GM19463 (cell line): ENCODE results near the gene NDFIP2.

ENCODE experiments used
- ATAC-seq: cut with Tn5 transposase; IDR thresholded peaks from one replicate; pipeline ENCODE4 v1.9.1; 2021; ENCODE audit warnings: mild to moderate bottlenecking, moderate library complexity; ENCODE audit not compliant: unreplicated experiment

NDFIP2 gene

GRCh38 chr13:79480954-79481684, at the start of gene NDFIP2:
Gene NDFIP2, plus strand, starts transcription at chr13:79481155. Its CDS starts 49 bp downstream, at chr13:79481204.
- ATAC-seq: peak; percentile 85

- ATAC-seq: no peak
These were observed 48.9 kb upstream of the NDFIP2 start for GRCh38 chr13:79432086-79432485.

GRCh38 chr13:79432992-79433391, 48.0 kb upstream of the NDFIP2 start:
- no peak for ATAC-seq

GRCh38 chr13:79434556-79434955, 46.4 kb upstream of the NDFIP2 start:
- ATAC-seq: no peak

GRCh38 chr13:79435561-79435990, 45.4 kb upstream of the NDFIP2 start:
- no peak for ATAC-seq

GRCh38 chr13:79439275-79439674, 41.7 kb upstream of the NDFIP2 start:
- no peak for ATAC-seq

- ATAC-seq: no peak
These were observed 39.9 kb upstream of the NDFIP2 start for GRCh38 chr13:79440958-79441528.

- ATAC-seq: no peak
These were observed 38.7 kb upstream of the NDFIP2 start for GRCh38 chr13:79442221-79442620.

- ATAC-seq: no peak
These were observed 38.2 kb upstream of the NDFIP2 start for GRCh38 chr13:79442706-79443105.

- ATAC-seq: no peak
These were observed 34.8 kb upstream of the NDFIP2 start for GRCh38 chr13:79445968-79446645.

- no peak for ATAC-seq
These were observed 33.8 kb upstream of the NDFIP2 start for GRCh38 chr13:79447141-79447540.

- no peak for ATAC-seq
These were observed 33.2 kb upstream of the NDFIP2 start for GRCh38 chr13:79447741-79448140.

- peak; percentile 19 for ATAC-seq
These were observed 32.5 kb upstream of the NDFIP2 start for GRCh38 chr13:79448413-79448812.

GRCh38 chr13:79450110-79450509, 30.8 kb upstream of the NDFIP2 start:
- no peak for ATAC-seq

- peak; percentile 100 for ATAC-seq
These were observed 29.4 kb upstream of the NDFIP2 start for GRCh38 chr13:79451500-79451962.

GRCh38 chr13:79452239-79452913, 28.6 kb upstream of the NDFIP2 start:
- no peak for ATAC-seq

- no peak for ATAC-seq
These were observed 25.6 kb upstream of the NDFIP2 start for GRCh38 chr13:79455331-79455730.

- no peak for ATAC-seq
These were observed 24.9 kb upstream of the NDFIP2 start for GRCh38 chr13:79456051-79456450.

GRCh38 chr13:79456656-79457365, 24.1 kb upstream of the NDFIP2 start:
- peak; percentile 8 for ATAC-seq

GRCh38 chr13:79457390-79457789, 23.6 kb upstream of the NDFIP2 start:
- peak; percentile 59 for ATAC-seq

GRCh38 chr13:79457948-79458347, 23.0 kb upstream of the NDFIP2 start:
- no peak for ATAC-seq
